RWPE1 (cell line): ENCODE data around the gene GDF7.

Source experiments
- CTCF ChIA-PET: fragments of 350-600 bp; sonication (Branson Sonifier 250); formaldehyde crosslinking; extraction: SDS; loops from one replicate; lab custom pipeline; 2021; lab: Yijun Ruan, JAX
- POLR2A ChIA-PET: fragments of 400-600 bp; formaldehyde crosslinking; extraction: SDS; loops from one replicate; lab custom pipeline; 2020; ENCODE audit warnings: antibody characterized with exemption; ENCODE audit not compliant: low non-redundant PET; lab: Yijun Ruan, JAX
- DNase-seq: peaks from one replicate; pipeline ENCODE4 v3.0.0; 2012; ENCODE audit warnings: low spot score
- H3K27ac ChIP-seq: fragments of 450-650 bp; 2 replicates; pipeline ENCODE4 v1.5.1; 2017
- TF ChIP-seq, protein P1 (sequence below): fragments of 450-650 bp; conservative IDR thresholded peaks from 2 replicates; pipeline ENCODE4 v1.5.1; 2017; ENCODE audit warnings: low read depth, mild to moderate bottlenecking

GDF7 gene

DNA sequence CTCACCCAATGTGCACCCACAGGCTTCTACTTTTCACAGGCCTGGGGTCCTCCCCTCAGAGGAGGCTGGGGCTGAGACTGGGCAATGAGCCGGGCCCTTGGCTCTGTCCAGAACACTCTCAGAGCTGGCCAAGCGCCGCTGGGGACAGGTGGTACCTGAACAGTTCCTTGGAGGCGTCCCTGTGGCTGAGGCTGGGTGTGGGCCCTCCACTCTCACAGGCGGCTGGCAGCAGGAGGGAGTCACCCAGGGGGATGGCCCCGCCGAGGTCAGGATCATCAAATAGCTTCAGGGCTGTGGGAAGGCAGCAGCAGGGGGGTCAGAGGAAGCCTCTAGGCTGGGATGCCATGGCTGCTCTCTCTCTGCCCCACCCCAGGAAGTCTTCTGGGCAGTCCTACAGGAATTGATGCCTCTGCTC, 43.2 kb upstream of the GDF7 start:
- no peak overlapping the region for H3K27ac ChIP-seq
- ChIA-PET CTCF (no interaction called here), POLR2A (no interaction called here)
- DNase-seq, result no peak
- TF ChIP-seq, protein P1, sequence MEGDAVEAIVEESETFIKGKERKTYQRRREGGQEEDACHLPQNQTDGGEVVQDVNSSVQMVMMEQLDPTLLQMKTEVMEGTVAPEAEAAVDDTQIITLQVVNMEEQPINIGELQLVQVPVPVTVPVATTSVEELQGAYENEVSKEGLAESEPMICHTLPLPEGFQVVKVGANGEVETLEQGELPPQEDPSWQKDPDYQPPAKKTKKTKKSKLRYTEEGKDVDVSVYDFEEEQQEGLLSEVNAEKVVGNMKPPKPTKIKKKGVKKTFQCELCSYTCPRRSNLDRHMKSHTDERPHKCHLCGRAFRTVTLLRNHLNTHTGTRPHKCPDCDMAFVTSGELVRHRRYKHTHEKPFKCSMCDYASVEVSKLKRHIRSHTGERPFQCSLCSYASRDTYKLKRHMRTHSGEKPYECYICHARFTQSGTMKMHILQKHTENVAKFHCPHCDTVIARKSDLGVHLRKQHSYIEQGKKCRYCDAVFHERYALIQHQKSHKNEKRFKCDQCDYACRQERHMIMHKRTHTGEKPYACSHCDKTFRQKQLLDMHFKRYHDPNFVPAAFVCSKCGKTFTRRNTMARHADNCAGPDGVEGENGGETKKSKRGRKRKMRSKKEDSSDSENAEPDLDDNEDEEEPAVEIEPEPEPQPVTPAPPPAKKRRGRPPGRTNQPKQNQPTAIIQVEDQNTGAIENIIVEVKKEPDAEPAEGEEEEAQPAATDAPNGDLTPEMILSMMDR, result no peak

DNA sequence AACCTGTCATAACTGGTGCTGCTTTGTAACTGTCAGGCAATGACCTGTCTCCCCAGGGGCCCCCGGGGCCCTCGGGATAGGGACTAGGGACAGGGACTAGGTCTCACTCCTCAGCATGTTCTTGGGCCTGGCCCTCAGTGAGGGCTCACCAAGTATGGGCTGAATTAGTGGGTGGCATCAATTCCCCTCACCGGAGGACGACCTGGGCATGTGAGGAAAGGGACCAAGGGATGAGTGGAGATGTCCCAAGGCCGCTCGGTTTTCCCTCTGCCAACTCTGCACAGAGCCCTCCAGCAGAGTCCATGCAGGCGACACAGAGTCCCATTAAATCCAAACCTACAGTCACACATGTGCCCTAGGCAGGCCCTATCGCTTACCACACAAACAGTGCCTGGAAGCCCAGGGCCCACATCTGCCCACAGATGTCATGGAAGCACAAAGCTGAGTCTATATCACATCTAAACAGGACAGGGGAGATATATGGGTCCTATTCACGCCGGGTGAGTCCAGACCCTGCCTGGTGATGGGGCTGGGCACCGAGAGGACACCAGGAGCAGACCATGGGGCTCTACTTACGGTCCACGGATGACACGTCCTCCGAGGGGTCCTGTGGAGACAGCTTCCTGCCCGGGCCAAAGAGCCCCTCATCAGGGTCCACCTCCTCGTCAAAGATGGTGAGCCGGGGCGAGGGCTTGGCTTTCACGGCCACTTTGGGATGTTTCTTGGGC, 42.6 kb upstream of the GDF7 start:
- DNase-seq, result no peak
- TF ChIP-seq, protein P1, result no peak
- CTCF ChIA-PET, result interaction anchor here (0.5 to 0.6 kb wide), 2 partner anchors 26 to 27 kb away, joined by 3 to 6 read pairs; no protein-coding TSS in a partner anchor
- no peak overlapping the region for H3K27ac ChIP-seq
- POLR2A ChIA-PET, result no interaction called here

DNA sequence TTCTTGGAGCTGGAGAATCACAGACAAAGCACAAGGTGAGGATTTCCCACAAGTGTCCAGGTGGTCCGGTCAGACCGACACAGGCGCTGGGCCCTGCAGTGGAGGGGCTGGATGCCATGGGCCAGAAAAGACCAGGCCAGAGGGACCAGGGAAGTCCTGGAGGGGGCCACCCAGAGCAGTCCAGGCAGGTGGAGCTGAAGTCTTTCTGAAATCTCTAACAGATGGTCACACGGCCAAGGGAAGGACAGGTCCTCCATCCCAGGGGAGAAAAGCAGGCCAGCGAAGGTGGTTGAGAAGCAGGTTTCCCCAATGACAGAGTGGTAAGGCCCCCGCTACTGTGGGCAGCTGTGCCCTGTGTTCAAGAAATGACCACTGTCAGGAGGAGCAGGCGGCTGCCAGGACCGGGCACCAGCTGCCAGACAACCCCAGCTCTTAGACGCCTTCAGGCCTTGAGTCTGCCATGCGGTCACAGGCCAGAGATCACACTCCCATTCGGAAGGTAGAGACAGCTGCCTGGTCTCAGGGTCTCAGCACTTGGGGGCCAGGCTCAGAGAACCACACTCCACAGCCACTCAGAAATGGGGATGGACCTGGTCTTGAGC, 42.0 kb upstream of the GDF7 start:
- no peak for DNase-seq
- ChIA-PET CTCF (interaction anchor here (0.5 kb wide), 1 partner anchor 25 kb away, joined by 3 read pairs; no protein-coding TSS in a partner anchor), POLR2A (no interaction called here)
- H3K27ac ChIP-seq, result no peak overlapping the region
- TF ChIP-seq, protein P1, result no peak

DNA sequence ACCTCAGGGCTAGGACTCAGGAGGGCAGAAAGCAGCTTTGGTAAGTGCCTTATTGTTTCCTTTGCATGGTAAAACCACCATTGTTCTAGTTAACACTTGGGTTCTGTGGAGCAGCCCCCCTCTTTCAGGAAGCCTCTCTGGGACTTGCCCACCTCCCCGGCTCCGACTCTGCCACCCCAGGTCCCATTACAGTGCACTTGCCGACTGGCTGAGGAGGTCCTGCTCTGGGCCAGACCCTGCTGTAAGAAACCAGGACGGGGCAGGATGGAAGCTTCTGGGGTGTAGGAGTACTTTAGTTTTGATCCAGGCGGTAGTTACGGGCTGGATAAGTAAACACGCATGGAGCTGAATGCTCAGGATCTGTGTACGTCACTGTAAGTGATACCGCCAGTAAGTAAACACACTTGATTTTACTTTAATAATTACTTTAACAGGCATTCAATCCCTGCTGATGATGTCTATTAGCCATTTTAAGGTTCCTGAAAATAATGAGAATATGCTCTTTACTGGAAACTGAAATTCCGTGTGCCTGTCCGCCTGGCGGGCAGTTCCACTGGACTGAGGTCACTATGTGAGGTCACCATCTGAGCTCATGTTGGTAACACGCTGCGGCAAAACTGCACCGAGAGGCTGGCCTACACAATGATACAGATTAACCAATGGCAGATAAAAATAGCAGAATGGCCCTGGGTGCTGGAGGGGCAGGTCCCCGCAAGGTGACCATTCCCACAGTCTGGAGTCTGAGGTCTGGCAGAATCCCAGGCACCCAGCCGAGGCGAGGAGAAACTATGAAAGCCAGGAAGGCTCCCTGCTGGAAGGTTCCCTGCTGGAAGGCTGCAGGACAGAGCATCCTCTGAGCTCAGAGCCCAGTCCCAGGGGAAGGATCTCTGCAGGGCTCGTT, 41.2 kb upstream of the GDF7 start:
- CTCF ChIA-PET, result no interaction called here
- POLR2A ChIA-PET, result no interaction called here
- TF ChIP-seq, protein P1, result no peak
- no peak for DNase-seq
- H3K27ac ChIP-seq, result no peak overlapping the region

DNA sequence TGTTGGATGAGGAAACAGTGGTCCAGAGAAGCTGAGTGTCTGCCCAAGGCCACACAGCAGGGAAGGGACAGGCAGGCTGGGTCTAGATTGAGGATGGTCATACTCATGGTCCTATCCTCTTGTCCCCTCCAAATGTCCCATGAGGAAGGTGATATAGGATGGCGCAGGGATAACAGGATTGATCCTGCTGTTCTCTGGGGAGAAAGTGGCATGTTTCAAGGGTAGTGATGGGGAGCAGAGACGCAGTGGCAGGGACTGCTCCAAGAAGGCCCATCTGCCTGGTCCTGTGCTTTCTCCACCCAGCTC, 40.6 kb upstream of the GDF7 start:
- ChIA-PET CTCF (no interaction called here), POLR2A (no interaction called here)
- no peak overlapping the region for H3K27ac ChIP-seq
- TF ChIP-seq, protein P1, result no peak
- no peak for DNase-seq

DNA sequence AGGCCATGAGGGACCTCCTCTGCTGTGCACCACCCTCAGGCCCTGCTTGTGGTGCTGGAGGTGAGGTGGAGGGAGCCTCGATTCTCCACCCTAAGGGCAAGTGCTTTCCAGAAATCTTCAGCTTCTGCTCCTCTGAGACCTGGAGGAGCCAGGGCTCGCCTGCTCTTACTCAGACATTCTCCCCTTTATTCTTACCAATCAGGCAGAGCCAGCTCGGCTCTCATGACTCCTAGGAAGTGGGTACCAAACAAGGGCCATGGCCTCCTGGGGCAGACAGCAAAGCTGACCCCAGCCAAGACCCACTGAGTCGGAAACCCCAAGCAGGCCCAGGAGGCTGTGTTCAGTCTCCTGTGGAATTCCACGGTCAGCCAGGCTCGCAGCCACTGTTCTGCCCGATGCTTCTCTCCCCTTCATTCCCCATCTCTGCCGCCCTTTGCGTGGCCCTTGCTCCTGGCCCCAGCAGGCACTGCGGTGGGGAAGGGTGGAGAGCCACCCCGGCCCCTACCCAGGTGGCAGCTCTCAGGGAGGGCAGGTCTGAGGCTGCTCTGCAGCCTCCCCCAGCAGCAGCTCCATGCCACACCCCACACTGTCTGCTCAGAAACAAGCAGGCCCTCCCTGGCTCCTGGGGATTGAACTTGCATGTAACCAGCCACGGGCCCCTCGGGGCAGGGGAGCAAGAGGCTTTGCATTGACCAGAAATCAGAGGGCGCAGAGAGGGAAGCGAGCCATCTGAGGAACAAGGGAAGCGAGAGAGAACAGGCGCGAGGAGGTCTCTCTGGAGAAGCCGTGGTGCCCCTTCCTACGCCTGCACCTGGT, 40.0 kb upstream of the GDF7 start:
- CTCF ChIA-PET, result interaction anchor here (0.6 to 0.7 kb wide), 2 partner anchors 21 to 35 kb away, joined by 3 to 4 read pairs; no protein-coding TSS in a partner anchor
- POLR2A ChIA-PET, result no interaction called here

More for the DNA sequence above, 40.0 kb upstream of the GDF7 start:
- 0 out of 2 replicates have a peak overlapping the region, but pooled peaks have one; percentile 6 for H3K27ac ChIP-seq
- DNase-seq, result no peak
- TF ChIP-seq, protein P1, result no peak
